GM18526 (cell line): ENCODE results near the gene WFS1.

Source experiments
- POLR2A ChIP-seq: IDR thresholded peaks from 3 replicates; pipeline ENCODE4 v1.6.1; 2011; ENCODE audit not compliant: insufficient read length; ENCODE audit errors: extremely low read depth

The WFS1 gene

DNA sequence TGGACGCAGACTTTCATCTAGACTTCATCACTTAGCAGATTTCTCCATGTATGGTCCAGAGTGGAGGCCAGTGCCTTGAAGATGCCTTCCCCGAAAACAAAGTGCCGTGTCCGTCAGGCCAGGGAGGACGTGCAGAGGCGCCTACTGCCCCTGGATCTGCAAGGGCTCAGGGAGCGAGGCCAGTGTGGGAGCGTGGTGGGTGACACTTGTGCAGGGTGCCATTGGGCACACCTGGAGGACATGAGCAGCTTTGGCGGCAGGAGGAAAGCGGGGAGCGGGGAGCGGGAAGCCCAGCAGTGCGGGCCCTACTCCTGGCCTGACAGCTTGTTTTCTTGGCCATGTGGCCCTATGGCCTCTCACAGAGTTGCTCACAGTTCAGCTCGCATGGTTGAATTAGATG, 25.8 kb downstream of the WFS1 start:
- no peak for TF ChIP-seq POLR2A

DNA sequence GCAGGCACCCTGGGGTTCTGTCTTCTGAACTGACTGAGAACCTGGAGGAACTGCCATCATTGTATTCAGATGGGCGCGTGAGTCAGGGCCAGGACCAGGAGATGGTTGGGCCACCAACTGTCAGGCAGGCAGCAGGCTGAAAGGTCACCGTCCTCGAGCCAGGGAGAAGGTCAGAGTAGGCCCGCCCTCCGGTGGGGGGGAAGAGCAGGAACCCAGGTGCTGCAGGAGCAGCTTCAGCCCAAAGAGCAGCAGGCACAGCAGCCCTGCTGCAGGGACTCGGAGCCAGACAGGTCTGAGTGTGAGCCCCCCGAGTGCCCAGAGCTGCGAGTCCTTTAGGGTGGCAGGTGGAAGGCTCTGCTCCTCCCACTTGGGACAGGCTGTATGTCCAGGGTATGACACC, 26.4 kb downstream of the WFS1 start:
- no peak for TF ChIP-seq POLR2A

DNA sequence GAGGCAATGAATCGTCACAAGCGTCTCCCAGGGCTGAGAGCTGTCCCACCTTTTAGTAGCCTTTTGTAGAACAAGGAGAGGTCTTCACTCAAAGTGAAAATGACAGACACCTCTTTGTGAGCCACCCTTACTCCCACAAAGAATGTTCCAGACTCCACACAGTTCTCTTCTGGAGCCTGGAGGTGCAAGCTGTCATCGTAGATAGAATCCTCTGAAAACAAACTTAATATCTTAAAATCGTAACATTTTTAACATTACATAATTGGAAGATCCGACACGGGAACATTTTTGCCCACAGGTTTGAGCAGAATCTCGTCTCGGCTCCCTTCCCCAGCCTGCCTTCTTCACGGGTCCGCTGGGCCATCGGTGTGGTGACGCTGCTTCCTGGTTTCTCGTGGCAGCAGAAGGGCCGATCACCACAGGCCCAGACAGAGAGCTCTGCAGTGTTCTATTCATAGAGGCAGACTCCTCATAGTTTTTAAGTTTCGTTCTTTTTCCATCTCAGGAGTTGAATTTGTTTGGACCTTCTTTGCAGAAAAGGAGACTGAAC, 27.7 kb downstream of the WFS1 start:
- TF ChIP-seq POLR2A, result no peak

DNA sequence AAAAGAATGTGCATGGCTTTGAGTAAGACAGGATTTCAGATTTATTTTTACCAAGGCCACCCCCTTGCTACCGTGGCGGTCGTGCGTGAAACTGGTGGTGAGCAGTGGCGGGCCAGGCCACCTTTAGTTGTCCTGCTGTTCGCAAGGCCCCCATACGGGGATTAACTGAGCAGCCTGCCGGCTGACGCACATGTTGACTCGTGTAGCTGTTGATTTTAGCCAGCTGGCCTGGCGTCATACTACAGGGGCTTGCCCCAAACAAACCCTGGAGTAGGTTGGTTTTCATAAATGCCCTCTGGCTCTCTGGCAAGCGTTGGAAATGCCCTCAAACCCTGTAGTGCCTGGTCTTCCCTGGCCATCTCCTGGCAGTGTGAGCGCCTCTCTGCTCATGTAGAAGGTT, 28.4 kb downstream of the WFS1 start:
- TF ChIP-seq POLR2A, result no peak

DNA sequence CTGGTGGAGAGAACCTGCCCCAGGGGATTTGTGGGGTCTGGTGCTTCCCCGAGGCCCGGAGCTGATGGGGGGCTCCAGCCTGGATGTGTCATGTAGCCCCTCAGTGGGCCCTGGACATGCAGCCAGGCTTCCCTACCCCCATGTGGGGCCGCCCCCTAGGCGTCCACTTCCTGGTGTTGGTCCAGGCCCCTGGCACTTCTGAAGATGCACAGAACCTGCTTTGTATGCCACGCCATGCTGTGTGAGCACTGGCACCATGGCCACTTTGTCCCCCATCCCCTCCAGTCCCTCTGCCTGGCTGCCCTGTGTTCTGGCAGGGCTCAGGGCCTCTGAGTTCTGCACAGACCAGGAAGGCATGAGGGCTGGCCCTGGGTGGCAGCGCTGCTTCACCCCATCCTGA, 29.2 kb downstream of the WFS1 start:
- TF ChIP-seq POLR2A, result no peak

DNA sequence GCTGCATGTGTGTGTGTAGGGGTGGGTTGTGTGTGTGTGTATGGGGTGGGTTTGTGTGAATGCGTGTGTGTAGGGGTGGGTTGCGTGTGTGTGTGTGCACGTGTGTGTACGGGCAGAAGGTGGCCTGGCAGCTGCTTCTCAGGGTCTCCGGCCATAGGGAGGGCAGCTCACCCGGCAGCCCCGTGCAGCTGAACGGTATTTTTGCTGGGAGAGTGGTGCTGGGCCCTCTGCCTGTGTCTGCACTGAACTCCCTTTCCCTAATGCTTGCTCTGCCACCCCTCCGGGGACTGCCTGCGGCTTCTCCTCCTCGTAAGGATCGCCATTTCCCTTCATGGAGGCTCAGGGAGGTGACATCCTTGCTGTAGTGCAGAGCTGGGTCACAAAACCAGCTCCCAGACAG, 30.2 kb downstream of the WFS1 start:
- no peak for TF ChIP-seq POLR2A

DNA sequence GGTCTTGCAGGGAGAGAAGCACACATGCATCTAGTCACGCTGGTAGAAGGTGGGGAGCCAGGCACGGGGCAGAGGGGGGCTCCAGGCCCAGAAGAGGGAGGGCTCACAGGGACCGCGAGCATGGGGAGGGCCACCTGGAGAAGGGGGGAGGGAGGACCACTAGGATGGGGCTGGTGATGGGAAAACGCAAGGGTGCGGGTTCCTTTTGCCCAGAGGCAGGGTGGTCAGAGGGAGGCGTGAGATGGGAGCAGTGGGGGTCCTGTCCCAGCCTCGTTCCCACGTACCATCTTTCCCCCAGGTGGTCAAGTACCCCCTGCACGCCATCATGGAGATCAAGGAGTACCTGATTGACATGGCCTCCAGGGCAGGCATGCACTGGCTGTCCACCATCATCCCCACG, 30.7 kb downstream of the WFS1 start:
- no peak for TF ChIP-seq POLR2A

DNA sequence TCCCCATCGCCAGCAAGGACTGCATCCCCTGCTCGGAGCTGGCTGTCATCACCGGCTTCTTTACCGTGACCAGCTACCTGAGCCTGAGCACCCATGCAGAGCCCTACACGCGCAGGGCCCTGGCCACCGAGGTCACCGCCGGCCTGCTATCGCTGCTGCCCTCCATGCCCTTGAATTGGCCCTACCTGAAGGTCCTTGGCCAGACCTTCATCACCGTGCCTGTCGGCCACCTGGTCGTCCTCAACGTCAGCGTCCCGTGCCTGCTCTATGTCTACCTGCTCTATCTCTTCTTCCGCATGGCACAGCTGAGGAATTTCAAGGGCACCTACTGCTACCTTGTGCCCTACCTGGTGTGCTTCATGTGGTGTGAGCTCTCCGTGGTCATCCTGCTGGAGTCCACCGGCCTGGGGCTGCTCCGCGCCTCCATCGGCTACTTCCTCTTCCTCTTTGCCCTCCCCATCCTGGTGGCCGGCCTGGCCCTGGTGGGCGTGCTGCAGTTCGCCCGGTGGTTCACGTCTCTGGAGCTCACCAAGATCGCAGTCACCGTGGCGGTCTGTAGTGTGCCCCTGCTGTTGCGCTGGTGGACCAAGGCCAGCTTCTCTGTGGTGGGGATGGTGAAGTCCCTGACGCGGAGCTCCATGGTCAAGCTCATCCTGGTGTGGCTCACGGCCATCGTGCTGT, 31.5 kb downstream of the WFS1 start:
- TF ChIP-seq POLR2A, result no peak

DNA sequence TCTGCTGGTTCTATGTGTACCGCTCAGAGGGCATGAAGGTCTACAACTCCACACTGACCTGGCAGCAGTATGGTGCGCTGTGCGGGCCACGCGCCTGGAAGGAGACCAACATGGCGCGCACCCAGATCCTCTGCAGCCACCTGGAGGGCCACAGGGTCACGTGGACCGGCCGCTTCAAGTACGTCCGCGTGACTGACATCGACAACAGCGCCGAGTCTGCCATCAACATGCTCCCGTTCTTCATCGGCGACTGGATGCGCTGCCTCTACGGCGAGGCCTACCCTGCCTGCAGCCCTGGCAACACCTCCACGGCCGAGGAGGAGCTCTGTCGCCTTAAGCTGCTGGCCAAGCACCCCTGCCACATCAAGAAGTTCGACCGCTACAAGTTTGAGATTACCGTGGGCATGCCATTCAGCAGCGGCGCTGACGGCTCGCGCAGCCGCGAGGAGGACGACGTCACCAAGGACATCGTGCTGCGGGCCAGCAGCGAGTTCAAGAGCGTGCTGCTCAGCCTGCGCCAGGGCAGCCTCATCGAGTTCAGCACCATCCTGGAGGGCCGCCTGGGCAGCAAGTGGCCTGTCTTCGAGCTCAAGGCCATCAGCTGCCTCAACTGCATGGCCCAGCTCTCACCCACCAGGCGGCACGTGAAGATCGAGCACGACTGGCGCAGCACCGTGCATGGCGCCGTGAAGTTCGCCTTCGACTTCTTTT, 32.2 kb downstream of the WFS1 start:
- no peak for TF ChIP-seq POLR2A

DNA sequence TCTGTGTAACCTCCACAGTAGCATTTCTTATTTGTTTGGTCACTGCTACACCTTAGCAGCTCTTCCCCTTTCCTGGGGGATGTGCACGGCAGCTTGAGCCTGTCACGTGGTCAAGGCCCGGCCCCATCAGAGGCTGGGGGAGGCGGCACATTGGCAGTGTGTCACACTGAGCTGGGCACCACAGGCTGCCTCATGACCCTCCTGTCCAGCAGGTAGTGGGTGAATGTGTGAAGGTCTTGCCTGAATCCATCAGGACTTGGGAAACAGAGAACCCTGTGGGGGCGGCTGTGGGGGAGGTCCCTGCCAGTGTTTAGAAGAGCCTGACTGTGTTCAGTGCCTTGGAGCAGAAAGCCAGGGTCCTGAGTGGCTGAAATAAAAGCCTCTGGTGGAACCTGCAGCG, 33.2 kb downstream of the WFS1 start:
- no peak for TF ChIP-seq POLR2A

DNA sequence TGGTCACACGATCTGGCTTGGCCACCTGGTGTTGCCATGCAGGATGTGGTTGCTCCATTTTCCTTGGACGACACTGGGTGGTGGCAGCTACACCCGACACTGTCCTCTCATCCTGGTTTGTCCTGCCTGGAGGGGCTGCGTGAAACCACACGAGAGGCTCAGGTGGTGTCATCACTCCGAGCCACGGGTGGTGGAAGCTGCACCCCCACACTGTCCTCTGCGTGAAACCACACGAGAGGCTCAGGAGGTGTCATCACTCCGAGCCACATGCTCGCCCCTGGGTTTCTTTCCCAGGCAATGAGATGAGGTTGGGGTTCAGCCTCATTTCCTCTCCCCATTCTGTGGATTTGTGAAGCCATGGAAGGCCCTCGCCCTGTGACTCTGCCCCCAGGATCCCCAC, 34.3 kb downstream of the WFS1 start:
- TF ChIP-seq POLR2A, result no peak

DNA sequence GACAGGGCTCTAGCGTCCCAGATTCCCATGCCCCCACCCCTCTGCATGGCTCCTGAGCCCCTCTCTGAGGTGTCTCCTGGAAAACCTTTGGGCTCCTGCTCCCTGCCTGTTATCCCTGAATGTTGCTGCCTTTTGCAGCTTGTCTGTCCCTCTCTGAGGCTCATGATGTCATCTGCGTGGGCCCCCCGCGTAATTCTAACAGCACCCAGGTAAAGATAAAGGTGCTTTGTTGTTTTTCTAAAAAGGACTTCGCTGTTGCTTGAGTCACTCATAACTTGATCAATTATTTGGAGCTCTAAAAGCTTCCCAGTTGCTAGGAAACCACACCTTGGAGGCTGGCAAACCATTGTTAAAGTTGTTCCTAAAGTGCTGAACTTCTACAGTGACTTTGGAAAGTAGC, 36.6 kb downstream of the WFS1 start:
- no peak for TF ChIP-seq POLR2A

DNA sequence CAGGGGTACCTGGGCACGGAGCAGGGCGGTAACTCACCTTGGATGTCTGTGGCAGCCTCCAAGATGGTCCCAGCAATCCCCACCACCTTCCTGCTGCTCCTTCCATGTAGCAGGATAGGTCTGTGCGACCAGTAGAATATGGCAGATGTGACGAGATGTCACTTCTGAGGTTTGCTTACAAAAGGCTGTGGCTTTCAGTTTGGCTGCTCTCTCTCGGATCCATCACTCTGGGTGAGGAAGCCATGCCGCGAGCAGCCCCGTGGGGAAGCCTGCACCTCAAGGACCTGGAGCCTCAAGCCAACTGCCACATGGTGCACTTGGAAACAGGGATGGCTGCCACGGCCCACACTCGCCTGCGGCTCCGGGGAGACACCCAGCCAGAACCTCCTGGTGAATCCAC, 37.6 kb downstream of the WFS1 start:
- TF ChIP-seq POLR2A, result no peak

DNA sequence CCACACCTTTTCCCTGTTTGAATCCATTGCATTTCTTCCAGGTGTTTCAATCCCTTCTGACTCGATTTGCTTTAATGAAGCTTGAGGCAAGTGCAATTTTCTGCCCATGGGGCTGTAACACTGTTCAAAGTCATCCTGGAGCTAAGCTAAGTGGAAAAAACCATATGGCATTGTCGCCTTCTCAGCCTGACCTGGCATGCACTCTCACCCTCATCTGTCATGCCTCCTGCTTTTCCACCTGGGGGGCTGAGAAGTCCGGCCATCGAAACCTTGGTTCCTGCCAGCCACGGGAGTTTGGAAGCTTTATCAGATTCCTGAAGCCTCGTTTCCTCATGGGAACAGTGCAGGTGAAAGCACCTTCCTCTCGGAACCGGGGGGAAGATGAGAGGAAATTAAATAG, 38.2 kb downstream of the WFS1 start:
- no peak for TF ChIP-seq POLR2A

DNA sequence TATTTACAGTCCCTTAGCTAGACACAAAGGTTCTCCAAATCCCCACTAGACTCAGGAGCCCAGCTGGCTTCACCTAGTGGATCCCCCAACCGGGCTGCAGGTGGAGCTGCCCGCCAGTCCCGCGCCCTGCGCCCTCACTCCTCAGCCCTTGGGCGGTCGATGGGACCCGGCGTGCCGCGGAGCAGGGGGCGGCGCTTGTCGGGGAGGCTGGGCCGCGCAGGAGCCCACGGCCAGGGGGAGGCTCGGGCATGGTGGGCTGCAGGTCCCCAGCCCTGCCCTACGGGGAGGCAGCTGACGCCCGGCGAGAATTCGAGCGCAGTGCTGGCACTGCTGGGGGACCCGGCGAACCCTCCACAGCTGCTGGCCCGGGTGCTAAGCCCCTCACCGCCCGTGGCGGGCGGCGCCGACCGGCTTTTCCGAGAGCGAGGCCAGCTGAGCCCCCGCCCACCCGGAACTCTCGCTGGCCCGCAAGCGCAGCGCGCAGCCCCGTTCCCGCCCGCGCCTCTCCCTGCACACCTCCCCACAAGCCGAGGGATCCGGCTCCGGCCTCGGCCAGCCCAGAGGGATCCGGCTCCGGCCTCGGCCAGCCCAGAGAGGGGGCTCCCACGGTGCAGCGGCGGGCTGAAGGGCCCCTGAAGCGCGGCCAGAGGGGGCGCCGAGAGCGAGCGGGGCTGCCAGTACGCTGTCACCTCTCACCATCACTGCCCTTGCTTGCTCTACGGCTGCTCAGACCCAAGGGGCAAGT, 39.4 kb downstream of the WFS1 start:
- TF ChIP-seq POLR2A, result no peak

DNA sequence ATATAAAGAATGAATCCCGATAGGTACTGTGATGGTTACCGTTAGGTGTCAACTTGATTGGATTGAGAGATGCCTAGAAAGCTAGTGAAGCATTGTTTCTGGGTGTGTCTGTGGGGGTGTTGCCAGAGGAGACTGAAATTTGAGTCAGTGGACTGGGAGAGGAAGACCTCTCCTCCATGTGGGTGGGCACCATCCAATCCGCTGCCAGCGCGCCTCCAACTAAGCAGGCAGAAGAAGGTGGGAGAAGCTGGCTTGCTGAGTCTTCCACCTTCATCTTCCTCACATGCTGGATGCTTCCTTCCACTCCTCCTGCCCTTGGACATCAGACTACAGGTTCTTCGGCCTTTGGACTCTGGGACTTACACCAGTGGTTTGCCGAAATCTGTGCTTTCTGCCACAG, 40.1 kb downstream of the WFS1 start:
- TF ChIP-seq POLR2A, result no peak

DNA sequence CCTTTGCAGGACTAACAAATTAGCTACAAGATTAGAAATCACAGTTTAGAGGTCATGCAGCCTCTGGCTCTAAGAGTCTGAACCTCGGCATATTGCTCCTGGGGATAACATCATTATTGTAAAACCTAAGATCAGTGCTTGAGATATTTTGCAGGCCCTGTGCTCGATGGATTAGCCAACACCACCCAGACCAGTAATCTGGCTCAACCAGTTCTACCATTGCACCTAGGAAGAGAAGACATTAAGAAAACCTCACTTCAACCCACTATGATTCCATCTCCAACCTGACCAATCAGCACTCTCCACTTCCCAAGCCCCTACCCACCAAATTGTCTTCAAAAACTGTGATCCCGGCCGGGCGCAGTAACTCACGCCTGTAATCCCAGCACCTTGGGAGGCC, 43.6 kb downstream of the WFS1 start:
- no peak for TF ChIP-seq POLR2A
